Activated CD4-positive, alpha-beta T cell treated with anti-CD3 and anti-CD28 coated beads for 36 hours (primary cell): Measurements from ENCODE around the gene APBA1. TPM values are rescaled to one million over a fixed set of nuclear protein-coding genes. Genes with fewer than 3 reads are reported as not detected.

Source experiments
- ATAC-seq: fragments of 200-7000 bp; cut with Tn5 transposase; one replicate; pipeline ENCODE4 v1.10.0; 2021; ENCODE audit warnings: mild to moderate bottlenecking, moderate library complexity
- CTCF ChIA-PET: fragments of 350-600 bp; sonication (Branson Sonifier 250); formaldehyde crosslinking; loops from one replicate; lab custom pipeline; 2021; ENCODE audit warnings: antibody characterized with exemption; lab: Charles Lee
- POLR2A ChIA-PET: fragments of 350-600 bp; sonication (Branson Sonifier 250); formaldehyde crosslinking; loops from one replicate; lab custom pipeline; 2021; ENCODE audit warnings: antibody characterized with exemption, inconsistent platforms; lab: Charles Lee
- DNase-seq: peaks from one replicate; pipeline ENCODE4 v3.0.0-alpha.2; 2020
- H3K27ac Mint-ChIP-seq: one replicate; pipeline ENCODE4 v1.8.0; 2021; ENCODE audit warnings: mixed read lengths
- H3K27me3 Mint-ChIP-seq: one replicate; pipeline ENCODE4 v1.8.0; 2021; ENCODE audit warnings: mixed read lengths
- H3K36me3 Mint-ChIP-seq: one replicate; pipeline ENCODE4 v1.8.0; 2021; ENCODE audit warnings: low read depth, mixed read lengths
- H3K4me1 Mint-ChIP-seq: one replicate; pipeline ENCODE4 v1.8.0; 2021; ENCODE audit warnings: mixed read lengths
- H3K4me3 Mint-ChIP-seq: one replicate; pipeline ENCODE4 v1.8.0; 2021; ENCODE audit warnings: mild to moderate bottlenecking, moderate library complexity, mixed read lengths
- H3K9me3 Mint-ChIP-seq: one replicate; pipeline ENCODE4 v1.8.0; 2021; ENCODE audit warnings: low read depth, mixed read lengths
- intact Hi-C, 2 experiments: fragments of 100-400 bp; cut with DNase I in 1 of 2; cut with micrococcal nuclease in 1 of 2; formaldehyde crosslinking; loops; one replicate each; pipeline versions ENCODE4 v1.14.2 to v1.15.1; 2022 to 2024; cut with DNase I, micrococcal nuclease
- total RNA-seq, 2 experiments: library from RNA; stranded (reverse); gene quantifications; one replicate each; pipeline ENCODE4 v1.2.3, GENCODE V29; 2021

Gene APBA1
- total RNA-seq, 2 experiments from 2014 or later = 0.16 to 0.35 TPM

- DNase-seq (no peak), ATAC-seq (no peak)
- no peaks in the 10 kb centered on the region for H3K9me3 Mint-ChIP-seq
- ChIA-PET POLR2A (no interaction called here), CTCF (interaction anchor here (0.6 to 0.7 kb wide), 2 partner anchors 766 to 1644 kb away, joined by 3 read pairs; no protein-coding TSS in a partner anchor)
- no peak overlapping the region for H3K4me3 Mint-ChIP-seq
- no peaks in the 10 kb centered on the region for H3K36me3 Mint-ChIP-seq
- no peaks in the 10 kb centered on the region for H3K4me1 Mint-ChIP-seq
- H3K27ac Mint-ChIP-seq = no peak overlapping the region
- intact Hi-C loops = no loop called here
- peaks cover 10% of the 10 kb centered on the region for H3K27me3 Mint-ChIP-seq
These were observed 83.0 kb downstream of the APBA1 start for GRCh38 chr9:69589156-69589555.

- POLR2A ChIA-PET = no interaction called here
These were observed 86.6 kb downstream of the APBA1 start for GRCh38 chr9:69585571-69585970.

DNA sequence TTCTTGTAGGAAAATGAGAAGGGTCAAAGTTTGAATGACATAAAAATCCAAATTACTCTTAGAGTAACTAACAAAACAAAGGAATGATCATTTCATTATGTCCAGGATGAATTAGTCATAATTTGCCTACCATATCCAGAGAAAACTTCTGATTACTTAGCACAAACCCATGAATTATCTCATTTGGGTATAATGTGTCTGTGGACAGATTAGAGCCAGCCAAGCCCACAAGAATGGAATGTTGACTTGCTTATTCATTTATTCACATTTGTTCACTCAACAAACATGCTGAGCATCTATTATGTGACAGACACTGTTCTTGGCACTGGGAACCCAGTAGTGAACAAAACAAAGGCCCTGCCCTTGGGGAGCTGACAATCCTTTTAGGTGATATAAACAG lies 87.4 kb downstream of the APBA1 start:
- DNase-seq = no peak
- ChIA-PET CTCF (no interaction called here), POLR2A (no interaction called here)
- Mint-ChIP-seq H3K36me3 (no peaks in the 10 kb centered on the region), H3K4me3 (no peak overlapping the region), H3K27me3 (peaks cover 14% of the 10 kb centered on the region), H3K27ac (no peak overlapping the region), H3K4me1 (no peaks in the 10 kb centered on the region), H3K9me3 (no peaks in the 10 kb centered on the region)
- intact Hi-C loops = no loop called here
- ATAC-seq = no peak

More at GRCh38 chr9:69585571-69585970, 86.6 kb downstream of the APBA1 start:
- ATAC-seq (no peak), DNase-seq (no peak)
- H3K4me1 Mint-ChIP-seq = no peaks in the 10 kb centered on the region
- peaks cover 14% of the 10 kb centered on the region for H3K27me3 Mint-ChIP-seq
- H3K36me3 Mint-ChIP-seq = no peaks in the 10 kb centered on the region
- H3K4me3 Mint-ChIP-seq = no peak overlapping the region
- no peaks in the 10 kb centered on the region for H3K9me3 Mint-ChIP-seq
- CTCF ChIA-PET = no interaction called here
- no peak overlapping the region for H3K27ac Mint-ChIP-seq
- intact Hi-C loops = no loop called here

DNA sequence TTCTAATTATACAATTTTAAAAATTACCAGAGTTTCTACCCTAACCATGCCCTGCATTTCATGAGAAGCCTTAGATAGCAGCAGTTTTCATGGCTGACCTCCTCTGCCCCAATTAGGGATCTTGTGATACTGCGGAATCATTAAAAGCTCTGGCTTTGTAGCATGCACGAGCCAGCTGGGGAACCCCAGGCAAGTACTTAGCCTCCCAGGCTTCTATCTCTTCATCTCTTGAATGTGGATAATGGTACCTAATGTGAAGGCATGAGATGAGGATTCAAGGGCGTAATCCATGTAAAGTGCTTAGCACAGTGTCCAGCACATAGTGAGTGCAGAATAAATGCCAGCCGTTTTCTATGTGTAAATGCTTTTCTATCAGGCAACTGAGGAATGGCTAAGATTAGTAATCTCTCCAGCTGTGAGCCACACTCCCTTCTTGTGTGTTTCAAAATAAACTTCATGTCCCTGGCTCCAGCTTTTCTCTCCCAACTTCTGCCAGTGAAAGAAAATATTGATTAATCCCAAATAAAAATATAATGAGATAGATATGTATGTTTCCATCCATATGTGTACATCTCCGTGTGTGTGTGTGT lies 88.4 kb downstream of the APBA1 start:
- DNase-seq (no peak), ATAC-seq (no peak)
- Mint-ChIP-seq H3K27me3 (peaks cover 16% of the 10 kb centered on the region), H3K36me3 (no peaks in the 10 kb centered on the region), H3K27ac (no peak overlapping the region), H3K9me3 (no peaks in the 10 kb centered on the region), H3K4me3 (no peak overlapping the region), H3K4me1 (no peaks in the 10 kb centered on the region)
- intact Hi-C loops = no loop called here
- ChIA-PET CTCF (no interaction called here), POLR2A (no interaction called here)

DNA sequence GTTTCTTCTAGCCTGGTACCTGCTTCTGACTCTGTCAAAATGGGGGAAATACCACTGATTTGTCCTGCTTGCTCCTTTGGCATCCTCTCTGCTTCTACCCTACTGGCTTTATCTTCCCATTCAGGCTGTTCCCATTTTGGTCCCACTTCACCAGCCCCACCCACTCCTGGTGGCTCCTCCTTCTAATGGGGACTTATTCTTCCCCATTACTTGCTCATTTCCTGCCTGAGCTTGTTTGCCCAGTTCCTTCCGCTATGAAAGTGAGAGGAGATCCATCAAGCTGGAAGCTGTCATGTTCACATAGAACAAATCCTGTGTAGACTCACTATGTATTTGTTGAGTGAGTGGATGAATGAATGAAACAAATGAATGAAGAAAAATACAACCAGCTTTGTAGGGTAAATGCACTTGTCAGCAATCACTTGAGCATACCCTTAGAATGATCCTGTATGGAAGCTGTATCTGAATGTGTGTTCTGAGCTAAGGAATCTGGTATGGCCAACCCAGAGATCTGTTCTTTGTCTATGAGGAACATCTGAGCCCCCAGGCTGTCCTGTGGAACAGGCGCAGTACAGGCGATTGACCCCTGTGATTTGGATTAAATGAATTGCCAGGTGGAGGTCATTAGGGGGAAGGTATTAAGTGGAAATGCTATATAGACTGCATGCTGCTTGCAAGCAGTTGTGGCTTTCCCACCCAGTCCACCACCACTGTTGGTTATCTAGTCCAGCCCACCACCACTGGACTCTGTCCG lies 89.5 kb downstream of the APBA1 start:
- H3K4me1 Mint-ChIP-seq = no peaks in the 10 kb centered on the region
- H3K36me3 Mint-ChIP-seq = no peaks in the 10 kb centered on the region
- no peak overlapping the region for H3K4me3 Mint-ChIP-seq
- no peaks in the 10 kb centered on the region for H3K9me3 Mint-ChIP-seq
- DNase-seq = no peak
- POLR2A ChIA-PET = no interaction called here
- no peak overlapping the region for H3K27ac Mint-ChIP-seq
- CTCF ChIA-PET = no interaction called here
- intact Hi-C loops = no loop called here
- ATAC-seq = no peak
- peaks cover 13% of the 10 kb centered on the region for H3K27me3 Mint-ChIP-seq

GRCh38 chr9:69582018-69582417 lies 90.2 kb downstream of the APBA1 start:
- no peak overlapping the region for H3K27ac Mint-ChIP-seq
- no peak for ATAC-seq
- DNase-seq = no peak
- no peaks in the 10 kb centered on the region for H3K9me3 Mint-ChIP-seq
- intact Hi-C loops = no loop called here
- H3K36me3 Mint-ChIP-seq = no peaks in the 10 kb centered on the region
- POLR2A ChIA-PET = no interaction called here
- H3K27me3 Mint-ChIP-seq = peaks cover 13% of the 10 kb centered on the region
- H3K4me3 Mint-ChIP-seq = no peak overlapping the region
- CTCF ChIA-PET = interaction anchor here (0.6 kb wide), 1 partner anchor 10 kb away, joined by 3 read pairs; no protein-coding TSS in a partner anchor
- H3K4me1 Mint-ChIP-seq = no peaks in the 10 kb centered on the region

GRCh38 chr9:69580582-69581214 lies 91.5 kb downstream of the APBA1 start:
- Mint-ChIP-seq H3K4me1 (no peaks in the 10 kb centered on the region), H3K27ac (no peak overlapping the region), H3K4me3 (no peak overlapping the region), H3K27me3 (peaks cover 10% of the 10 kb centered on the region), H3K36me3 (no peaks in the 10 kb centered on the region), H3K9me3 (no peaks in the 10 kb centered on the region)
- CTCF ChIA-PET = no interaction called here
- intact Hi-C loops = no loop called here
- ATAC-seq (no peak), DNase-seq (no peak)
- POLR2A ChIA-PET = no interaction called here

GRCh38 chr9:69579760-69580581 lies 92.2 kb downstream of the APBA1 start:
- Mint-ChIP-seq H3K4me1 (no peaks in the 10 kb centered on the region), H3K4me3 (no peak overlapping the region), H3K27me3 (peaks cover 8% of the 10 kb centered on the region), H3K27ac (no peak overlapping the region), H3K9me3 (no peaks in the 10 kb centered on the region), H3K36me3 (no peaks in the 10 kb centered on the region)
- no peak for ATAC-seq
- ChIA-PET CTCF (no interaction called here), POLR2A (no interaction called here)
- intact Hi-C loops = no loop called here
- DNase-seq = no peak

DNA sequence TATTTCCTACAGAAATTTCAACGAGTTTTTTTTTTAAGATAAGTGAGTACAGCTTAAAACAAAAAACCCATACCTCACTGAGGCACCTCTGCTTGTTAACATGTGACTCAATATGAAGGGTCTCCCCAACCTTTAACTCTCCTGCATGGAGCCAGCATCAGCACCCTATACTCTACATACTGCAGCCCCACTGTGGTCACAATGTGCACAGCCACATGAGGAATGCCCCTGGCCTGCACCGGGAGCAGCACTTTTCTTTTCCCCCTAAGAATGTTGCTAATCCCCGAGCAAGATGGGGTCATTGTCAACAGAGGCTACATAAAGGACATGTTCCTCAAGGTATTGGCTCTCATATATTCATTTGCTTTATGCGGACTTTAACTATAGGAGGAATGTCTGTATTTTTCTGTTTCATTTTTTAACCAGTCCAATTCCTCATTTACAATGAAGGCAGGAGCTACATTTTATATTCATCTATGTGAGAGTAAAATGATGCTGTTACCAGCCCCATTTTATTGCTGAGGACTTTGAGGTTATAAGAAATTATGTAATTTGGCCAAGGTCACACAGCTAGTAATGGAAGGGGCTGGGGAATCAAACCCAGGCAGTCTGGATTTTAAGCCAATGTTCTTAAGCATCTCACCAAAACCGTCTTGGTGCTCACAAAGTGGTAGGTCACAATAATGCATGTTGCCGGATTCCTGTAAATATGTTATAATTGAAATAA lies 93.0 kb downstream of the APBA1 start:
- intact Hi-C loops = no loop called here
- no peak for DNase-seq
- no peak overlapping the region for H3K27ac Mint-ChIP-seq

DNA sequence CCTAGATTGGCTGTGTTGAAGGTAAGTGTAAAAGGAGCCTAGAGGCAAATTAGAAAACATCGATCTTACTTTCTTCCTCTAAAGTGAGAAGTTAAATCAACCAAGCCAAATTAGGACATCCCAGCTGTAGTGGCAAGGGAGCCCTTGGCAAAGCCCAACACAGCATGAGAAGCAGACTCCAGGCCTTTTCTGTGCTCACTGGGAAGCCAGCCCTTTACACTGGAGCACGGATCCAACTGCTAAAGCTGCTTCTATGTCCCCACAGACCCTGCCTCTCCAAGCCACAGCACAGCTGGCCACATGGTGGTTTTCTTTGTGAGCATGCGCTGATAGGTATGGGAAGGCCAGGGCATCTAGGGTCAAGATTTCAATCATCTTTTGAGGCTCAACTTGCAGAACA lies 94.1 kb downstream of the APBA1 start:
- Mint-ChIP-seq H3K4me3 (no peak overlapping the region), H3K4me1 (no peaks in the 10 kb centered on the region), H3K36me3 (no peaks in the 10 kb centered on the region), H3K27me3 (peaks cover 8% of the 10 kb centered on the region), H3K9me3 (no peaks in the 10 kb centered on the region), H3K27ac (no peak overlapping the region)
- POLR2A ChIA-PET = no interaction called here
- DNase-seq (no peak), ATAC-seq (no peak)
- intact Hi-C loops = no loop called here
- CTCF ChIA-PET = no interaction called here

More for the DNA sequence above, 93.0 kb downstream of the APBA1 start:
- ChIA-PET CTCF (no interaction called here), POLR2A (no interaction called here)
- Mint-ChIP-seq H3K9me3 (no peaks in the 10 kb centered on the region), H3K36me3 (no peaks in the 10 kb centered on the region), H3K4me3 (no peak overlapping the region), H3K4me1 (no peaks in the 10 kb centered on the region), H3K27me3 (peaks cover 8% of the 10 kb centered on the region)
- no peak for ATAC-seq

DNA sequence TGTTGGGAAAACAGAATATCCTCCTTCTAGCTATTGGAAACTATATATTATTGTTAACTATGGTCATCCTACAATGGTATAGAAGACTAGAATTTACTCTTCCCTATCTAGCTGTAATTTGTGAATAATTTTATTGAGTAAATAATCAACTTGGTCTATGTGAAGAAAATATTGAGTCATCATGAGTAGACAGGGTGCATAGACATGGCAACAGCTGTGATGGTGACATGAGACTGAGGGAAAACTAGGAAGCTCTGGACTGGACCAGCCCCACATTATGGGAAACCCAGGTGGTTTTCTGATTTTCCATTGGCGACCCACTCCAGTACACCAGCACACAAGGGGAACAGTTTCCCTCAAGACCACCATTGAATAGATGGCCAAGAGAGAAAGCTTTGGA lies 95.0 kb downstream of the APBA1 start:
- H3K27ac Mint-ChIP-seq = no peak overlapping the region
- CTCF ChIA-PET = interaction anchor here (0.5 kb wide), 1 partner anchor 1010 kb away, joined by 3 read pairs; no protein-coding TSS in a partner anchor

More for the DNA sequence above, 95.0 kb downstream of the APBA1 start:
- no peak for DNase-seq
- Mint-ChIP-seq H3K4me1 (no peaks in the 10 kb centered on the region), H3K27me3 (peaks cover 7% of the 10 kb centered on the region), H3K9me3 (no peaks in the 10 kb centered on the region), H3K4me3 (no peak overlapping the region), H3K36me3 (no peaks in the 10 kb centered on the region)
- ATAC-seq = no peak
- POLR2A ChIA-PET = no interaction called here
- intact Hi-C loops = no loop called here
